HT1080 (cell line): ENCODE data around the gene GNRHR. TPM values are rescaled to one million over a fixed set of nuclear protein-coding genes. Genes with fewer than 3 reads are reported as not detected.
A peak's percentile ranks its signal among the peaks of the same experiment; 100 is the strongest.
"Not testable (repeated sequence)": the region's sequence is repeated elsewhere in the genome, so short reads cannot be mapped to it uniquely, and the experiment has no call there.

Experiments used
- DNase-seq: peaks from one replicate; pipeline ENCODE4 v3.0.0-alpha.2; 2015; ENCODE audit warnings: low read depth
- polyA plus RNA-seq, 2 experiments: library from polyadenylated mRNA; depleted of rRNA; stranded (reverse); fragments of >200 nt; gene quantifications; 2 replicates each; pipeline ENCODE4 v1.2.3, GENCODE V29; 2015
- total RNA-seq: library from RNA; depleted of rRNA; stranded (reverse); fragments of >200 nt; shearing (Covaris generic); gene quantifications from 2 replicates; pipeline ENCODE4 v1.2.3, GENCODE V29; 2014; rRNA removed

Gene GNRHR, protein sequence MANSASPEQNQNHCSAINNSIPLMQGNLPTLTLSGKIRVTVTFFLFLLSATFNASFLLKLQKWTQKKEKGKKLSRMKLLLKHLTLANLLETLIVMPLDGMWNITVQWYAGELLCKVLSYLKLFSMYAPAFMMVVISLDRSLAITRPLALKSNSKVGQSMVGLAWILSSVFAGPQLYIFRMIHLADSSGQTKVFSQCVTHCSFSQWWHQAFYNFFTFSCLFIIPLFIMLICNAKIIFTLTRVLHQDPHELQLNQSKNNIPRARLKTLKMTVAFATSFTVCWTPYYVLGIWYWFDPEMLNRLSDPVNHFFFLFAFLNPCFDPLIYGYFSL
- not detected in 2 replicates for total RNA-seq
- not detected in 2 replicates for polyA plus RNA-seq (2015; cell fraction: cytosol; rRNA removed)
- not detected in 2 replicates for polyA plus RNA-seq (2015; cell fraction: nucleus; rRNA removed)

DNA sequence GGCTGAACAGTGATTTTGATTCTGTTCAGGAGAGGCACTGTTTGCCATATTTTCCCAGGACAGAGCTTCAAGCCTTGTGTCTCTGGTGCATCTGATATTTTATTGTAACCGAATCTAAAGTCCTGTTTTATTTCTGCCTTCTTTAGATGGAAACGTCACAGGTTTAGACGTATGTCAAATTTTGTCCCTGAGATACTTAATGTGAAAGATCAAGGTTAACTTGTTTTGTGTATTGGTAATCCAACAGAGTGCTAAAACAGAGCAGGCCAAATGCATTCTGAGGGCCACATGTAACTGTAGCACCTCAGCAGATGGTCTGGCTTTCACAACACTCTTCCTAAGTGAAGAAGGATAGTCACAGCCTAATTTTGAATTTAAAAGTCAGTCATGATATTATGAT lies at the start of gene GNRHR:
GNRHR (minus strand) TSS at position 101 of the 400 bp plus-strand sequence; CDS start at position 48, 53 bp downstream.
- no peak for DNase-seq

DNA sequence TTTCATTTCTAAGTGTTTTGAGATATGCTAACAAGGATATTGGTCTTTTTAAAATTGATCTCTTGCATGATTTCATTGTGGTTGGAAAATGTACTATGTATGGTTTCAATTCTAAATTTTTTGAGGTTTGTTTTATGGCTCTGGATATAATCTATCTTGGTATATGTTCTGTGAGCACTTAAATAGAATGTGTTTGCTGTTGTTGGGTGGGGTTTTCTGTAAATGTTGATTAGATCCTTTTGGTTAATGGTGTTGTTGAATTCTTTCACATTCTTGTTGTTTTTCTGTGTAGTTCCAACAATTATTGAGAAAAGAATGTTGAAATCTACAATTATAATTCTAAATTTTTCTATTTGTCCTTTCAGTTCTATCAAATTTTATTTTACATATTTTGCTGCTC lies 42.6 kb upstream of the GNRHR start:
- DNase-seq: no peak

DNA sequence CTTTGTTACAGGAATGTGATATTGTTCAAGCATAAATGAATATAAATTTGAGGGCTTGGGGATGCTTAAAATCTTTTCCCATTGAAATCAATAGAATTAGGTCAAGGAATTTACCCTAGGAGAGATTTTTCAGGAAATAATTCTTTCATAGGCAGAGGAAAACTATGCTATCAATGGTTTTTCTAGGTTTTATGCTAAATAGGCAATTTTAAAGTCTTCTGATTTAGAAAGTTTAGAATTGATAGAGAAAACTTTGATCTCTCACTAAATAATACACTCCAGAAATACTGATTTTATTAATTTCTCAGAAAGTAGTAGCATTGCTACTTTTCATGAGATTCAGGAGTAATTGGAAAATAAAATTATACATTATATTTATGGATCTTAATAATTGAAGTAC lies 36.5 kb upstream of the GNRHR start:
- no peak for DNase-seq

DNA sequence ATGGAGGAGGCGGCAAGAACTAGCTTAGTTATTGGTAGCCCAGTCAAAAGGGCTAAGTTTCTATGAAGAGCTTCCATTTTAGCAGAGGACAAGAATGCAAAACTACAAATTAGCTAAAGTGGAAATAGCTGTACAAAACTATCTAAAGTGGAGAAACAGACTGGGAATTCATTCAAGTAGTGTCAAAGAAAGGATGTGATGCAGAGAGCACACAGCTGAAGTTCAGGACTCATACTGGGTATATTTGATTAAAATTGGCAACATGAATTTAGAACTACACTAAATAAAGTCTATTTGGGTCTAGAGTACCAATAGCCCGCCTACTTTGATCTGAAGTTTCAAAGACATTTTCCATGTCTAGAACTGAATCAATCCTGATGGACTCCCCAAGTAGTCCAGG lies 33.1 kb upstream of the GNRHR start:
- DNase-seq: no peak

DNA sequence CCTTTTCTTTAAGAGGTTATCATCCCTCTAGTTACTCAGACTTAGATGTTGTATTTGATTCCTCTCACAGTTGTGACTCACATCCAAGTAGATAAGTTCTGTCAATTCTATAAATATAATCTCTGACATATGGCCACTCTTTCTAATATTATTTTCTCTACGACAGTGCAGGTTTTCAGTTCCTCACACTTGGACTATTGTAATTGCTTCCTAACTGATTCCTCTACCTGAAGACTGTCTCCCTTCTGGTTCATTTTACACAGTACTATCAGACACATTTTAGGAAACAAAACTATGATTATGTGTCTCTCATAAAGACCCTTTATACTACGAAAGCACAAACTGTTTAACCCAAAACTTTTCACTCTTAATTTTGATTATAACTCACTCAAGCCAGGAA lies 31.3 kb upstream of the GNRHR start:
- DNase-seq: peak; percentile 40

DNA sequence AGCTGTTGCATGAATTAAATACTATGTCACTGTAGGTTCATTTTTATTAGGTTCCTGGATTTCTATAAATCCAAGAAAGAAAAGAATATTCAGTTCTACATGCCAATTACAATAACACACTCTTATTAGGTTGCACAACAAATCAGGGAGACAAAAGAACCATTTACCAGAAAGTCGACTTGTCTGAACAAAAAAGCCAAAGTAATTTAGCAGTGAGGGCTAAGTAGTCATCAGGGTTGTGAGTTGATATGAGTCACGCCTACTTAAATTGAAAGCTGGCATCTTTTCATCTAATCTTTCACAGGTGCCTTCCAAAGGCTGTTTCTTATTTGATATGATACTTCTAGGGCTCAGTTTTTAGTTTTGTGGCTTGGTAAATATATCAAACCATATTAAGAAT lies 25.4 kb upstream of the GNRHR start:
- DNase-seq: peak; percentile 72

DNA sequence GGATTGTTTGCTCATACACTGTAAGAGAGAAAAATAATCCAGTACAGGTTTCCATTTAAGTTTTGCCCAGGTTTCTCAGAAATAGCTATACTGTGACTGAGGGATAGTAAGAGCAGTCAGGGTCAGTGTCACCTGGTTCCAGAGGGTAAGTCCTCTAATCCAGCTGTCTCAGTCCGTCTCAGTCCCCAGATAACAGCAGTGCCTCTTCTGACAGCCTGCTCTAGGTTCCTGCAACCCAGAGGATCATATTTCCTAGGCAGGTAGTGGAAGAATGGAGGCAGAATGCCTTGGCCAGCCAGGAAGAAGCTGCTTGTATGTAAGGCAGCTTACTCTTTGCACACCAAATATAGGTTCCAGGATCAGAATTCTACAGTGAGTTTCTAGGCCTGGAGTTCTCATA lies 22.6 kb upstream of the GNRHR start:
- DNase-seq: no peak

DNA sequence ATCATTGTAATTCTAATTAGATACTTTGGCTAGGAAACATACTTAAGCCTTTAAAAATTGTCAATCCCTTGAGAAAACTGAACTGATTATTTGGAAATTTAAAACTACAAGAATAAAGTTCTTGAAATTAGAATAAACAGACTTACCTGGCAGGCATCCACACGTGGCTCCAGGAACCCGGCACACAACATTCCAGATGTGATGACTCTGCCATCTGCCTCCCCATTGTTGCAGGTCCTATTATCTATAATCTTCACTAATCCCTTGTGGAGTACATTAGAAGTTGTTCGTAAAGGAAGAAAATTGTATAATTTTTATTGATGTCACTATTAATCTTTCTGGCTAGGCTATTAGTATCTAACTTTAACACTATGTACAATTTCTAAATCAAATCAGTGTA lies 16.2 kb upstream of the GNRHR start:
- no peak for DNase-seq

DNA sequence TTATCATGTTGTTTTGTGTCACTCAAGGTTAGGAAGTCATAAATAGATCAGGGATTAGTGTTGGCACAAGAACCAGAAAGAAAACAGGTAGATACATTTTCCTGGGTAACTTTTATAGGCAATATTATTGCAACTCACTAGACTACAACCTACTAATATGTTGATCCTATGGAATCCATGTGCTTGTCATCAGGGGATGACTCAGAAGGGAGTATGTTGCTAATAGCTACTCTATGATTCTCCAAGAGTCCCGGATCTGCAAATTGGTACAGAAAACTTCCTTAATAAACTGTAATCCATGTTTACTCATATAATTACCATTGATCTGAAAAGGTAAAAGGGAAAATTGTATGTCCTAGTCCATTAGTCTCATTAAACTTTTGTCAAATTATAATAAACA lies 11.7 kb upstream of the GNRHR start:
- no peak for DNase-seq

DNA sequence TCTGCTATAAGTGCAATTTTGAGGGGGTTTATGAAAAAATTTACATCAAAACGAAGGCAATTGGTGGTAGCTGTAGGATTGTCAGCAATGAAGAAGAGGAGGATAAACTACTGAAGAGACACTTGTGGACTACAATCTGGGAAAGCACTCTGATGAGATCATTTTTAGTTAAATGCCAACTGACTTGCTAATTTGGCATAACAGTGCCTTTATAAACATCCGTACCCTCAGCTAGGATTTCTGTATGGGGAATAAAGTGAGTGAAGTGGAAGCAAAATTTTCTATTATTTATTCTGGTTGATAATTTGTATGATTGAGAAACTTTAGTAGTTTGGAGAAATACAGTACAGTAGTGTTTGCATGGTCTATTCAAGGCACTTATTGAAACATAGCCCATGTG lies 11.2 kb upstream of the GNRHR start:
- DNase-seq: no peak

DNA sequence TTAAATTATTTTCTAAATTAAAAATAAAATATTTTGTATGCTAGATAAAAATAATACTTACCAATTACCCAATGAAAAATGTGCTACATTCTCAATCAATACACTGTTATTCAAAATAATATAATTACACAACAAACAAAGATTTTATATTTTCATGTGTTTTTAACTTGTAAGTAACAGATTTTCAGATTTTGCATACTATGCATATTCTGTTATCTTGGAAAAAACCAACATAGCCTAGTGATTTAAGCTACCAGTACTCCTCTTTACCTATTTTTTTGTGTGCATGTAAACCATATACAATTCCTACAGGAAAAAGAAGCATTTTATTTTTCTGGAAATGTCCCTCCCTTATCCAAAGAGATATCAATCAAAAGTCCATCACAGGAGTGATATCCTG lies 10.0 kb upstream of the GNRHR start:
- no peak for DNase-seq

DNA sequence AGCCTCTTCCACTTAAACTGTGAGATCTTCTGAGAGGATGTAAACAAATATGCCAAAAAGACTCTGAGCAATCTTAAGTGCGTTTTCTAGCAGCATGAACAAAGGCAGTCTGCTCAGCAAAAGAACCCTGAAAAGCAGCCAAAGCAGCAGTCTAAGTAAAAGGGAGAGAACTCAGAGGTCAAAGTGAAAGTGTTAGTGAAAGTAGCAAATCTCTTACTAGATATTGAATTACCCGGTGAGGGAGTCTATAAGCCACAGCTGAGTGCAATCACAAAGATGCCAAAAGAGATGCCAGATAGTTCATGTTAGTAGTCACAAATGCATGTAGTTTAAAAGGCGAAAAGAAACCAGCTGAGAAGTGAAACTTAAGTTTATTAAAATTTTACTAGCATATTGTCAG lies 7.9 kb upstream of the GNRHR start:
- DNase-seq: peak; percentile 40

DNA sequence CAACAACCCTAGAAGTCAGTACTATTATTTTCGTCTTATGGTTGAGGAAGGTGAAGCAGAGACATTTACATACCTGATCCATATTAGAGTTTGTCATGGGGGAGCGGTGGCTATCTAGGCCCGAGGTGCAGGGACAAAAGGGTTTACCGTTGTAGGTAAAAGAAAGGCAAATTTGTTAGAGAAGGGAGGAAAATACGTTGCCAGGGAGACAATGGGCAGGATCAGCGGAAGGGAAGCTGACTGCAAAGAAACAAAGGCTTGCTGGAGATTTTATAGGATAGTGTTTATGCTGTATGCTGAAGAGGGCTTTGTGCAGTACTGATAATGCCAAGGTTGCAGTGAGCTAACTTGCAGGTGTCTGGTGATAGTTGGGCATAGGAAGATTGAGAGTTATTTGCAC lies 2.8 kb upstream of the GNRHR start:
- DNase-seq: not testable (repeated sequence)

DNA sequence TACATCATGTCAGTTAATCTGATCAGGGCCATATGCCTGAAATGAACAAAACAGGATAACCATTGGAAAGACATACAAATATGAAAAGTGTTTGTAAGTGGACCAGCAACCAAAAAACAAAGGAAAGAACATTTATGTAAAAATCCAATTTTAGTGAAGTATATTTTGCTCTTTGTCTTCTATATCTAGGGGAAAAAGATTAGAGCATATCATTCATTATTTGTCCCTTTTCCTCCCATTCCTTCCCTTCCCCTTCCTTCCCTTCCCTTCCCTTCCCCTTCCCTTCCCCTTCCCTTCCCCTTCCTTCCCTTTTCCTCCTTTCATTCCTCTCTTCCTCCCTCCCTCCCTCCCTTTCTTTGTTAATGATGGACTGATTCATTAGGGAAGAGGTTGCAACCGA lies 1.8 kb upstream of the GNRHR start:
- no peak for DNase-seq

DNA sequence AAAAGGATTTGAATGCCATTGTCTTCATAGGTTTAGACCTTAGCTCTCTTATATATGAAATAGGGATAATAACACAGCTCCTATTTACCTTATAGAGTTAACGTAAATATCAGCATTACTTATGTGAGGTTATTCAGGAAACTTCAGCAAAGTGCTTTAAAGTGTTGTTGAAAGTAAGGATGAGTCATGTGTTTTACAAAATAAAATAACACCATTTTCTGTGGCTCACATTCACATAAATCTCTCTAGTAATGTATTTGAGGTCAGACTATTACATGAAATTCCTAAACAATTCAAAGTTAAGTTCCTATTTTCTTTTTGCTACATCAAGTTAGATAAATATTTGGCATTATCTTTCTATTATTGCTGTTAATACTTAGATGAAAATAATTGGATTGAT lies 2.9 kb downstream of the GNRHR start:
- DNase-seq: no peak

DNA sequence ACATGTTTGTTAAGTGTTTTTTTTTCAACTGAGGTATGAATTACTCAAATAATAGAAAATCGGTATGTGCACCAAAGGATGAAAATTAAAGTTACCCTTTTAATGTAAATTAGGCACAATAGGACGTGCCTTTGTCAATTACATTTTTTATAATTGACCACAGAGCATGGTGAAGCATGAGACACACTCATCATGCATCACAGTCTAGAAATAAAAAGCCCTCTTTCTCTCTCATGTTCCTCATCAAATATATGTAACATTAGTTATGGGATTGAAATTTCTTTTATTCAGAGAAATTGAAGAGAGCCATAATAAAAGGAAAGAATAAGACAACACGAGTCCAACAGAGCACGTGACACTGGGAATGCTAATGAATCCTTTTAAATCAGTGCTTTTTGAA lies 3.5 kb downstream of the GNRHR start:
- peak; percentile 26 for DNase-seq

DNA sequence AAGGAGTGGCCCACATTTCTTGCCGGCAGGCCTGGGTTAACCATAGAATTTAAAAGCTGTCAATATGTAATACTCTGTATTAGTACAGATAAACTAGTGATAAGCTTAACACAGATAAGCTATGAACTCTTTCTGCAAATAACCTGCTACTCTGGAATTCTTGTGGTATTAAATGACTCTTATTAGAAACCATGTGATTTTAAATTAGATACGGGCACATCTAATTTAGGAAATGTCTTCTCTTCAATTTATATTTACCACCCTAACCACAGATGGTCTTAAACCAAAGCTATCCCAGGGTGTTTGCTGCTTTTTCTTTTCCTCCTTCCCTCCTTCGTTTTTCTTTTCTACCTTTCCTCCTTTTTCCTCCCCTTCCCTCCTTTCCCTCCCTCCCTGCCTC lies 4.9 kb downstream of the GNRHR start:
- no peak for DNase-seq

DNA sequence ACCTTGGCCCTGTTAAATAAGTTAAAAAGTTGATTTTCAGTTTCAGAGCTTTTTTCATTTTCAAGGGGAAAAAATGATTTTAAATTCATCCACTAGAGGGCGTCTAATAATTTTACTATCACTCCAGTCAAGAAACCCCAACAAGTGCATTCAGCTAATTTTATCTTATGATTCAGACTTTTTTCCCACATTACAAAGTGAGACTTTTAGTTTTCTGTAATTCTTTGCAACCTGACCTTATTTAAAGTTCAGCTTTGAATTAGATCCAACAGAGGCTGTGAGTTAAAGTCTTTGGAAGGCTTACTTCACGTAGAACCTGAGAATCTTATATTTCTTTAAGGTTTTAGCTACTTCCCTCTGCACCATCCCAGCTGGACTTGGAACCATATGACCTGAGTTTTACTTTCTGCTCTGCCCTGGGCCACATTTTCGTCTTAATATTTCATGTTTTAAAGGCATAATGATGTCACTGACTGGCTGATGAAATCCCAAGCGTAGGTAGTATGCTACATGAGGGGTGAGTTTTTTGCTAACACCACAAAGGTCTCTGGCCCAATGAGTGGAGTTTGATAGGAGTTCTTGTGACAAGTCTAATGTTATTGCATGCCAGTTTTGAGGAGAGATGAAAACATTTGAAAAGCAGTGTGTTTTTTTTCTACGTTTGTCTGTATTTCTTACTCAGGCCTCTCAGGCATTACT lies 7.2 kb downstream of the GNRHR start:
- peak; percentile 63 for DNase-seq

DNA sequence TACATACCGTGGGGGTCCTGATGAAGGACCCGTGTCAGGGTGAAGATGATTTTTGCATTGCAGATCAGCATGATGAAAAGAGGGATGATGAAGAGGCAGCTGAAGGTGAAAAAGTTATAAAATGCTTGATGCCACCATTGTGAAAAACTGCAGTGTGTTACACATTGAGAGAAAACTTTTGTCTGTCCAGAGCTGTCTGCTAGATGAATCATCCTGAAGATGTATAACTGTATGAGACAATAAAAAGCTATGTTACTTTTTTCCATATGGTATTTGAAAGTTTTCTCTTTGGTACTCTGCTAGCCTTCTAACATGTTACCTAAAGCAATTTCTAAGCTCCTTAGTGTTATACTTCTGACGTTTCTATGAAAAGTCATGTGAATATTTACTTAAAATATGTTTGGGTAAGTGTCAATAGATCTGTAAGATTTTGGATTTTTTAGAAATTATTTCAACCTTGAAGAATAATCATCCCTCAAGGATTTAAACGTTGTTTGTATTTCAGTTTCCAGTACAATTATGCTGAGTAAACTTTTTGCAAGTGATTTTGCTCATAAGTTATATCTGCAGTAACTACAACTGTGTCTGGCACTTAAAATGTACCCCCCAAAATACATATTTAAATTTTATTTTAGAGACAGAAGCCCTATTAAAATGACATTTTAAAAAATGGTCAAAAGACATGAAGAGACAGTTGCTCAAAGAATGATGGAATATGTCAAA lies 9.5 kb downstream of the GNRHR start:
- DNase-seq: peak; percentile 23

DNA sequence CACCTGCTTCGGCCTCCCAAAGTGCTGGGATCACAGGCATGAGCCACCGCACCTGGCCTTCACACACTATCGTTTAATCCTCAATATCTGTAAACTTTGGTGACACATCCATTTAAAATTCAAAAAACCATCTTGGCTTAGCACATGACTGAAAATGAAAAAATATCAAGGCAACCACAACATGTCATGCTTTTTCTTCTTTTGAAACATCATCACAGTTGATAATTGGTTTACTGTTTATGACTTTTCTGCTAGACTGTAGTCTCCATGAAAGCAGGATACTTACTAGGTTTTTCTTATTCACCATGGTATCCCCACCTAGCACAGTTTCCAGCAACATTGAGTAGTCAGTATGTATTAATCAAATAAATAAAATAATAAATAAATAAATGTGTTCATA lies 11.0 kb downstream of the GNRHR start:
- DNase-seq: no peak

DNA sequence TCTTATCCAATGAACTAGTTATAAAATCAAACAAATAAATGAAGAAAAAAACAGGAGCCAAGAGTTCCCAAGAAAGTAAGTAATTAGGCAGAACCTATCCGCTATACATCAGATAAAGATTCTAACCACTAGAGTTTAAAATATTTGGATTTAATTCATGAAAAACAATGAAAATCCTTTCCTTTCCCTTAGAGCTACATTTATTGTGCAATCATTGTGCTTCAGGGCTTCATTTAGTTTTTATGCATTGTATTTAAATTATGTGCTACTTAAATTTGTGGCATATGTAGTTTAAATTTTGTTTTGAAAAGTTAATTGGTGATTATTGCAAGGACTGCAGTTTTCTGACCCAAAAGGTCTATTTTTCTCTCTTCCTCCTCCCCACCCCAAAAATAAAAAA lies 17.9 kb downstream of the GNRHR start:
- no peak for DNase-seq

DNA sequence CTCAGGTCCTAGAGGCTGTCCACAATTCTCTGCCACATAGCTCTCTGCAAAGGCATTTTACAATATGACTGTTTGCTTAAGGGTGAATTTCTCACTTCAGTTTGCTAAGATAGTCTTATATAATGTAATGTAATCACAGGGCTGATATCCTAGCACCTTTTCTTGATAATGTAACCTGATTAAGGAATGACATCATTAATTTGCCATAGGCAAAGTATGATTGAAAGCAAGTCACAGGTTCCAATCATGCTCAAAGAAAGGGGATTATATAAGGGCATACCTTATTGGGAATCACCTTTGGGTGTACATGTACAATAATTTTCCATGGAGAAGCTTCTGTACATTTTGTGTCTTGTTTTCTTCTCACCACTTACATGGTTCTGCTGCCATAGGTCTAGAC lies 18.9 kb downstream of the GNRHR start:
- DNase-seq: no peak
